Measurements from ENCODE around the gene ITGA4.
"Not testable (repeated sequence)": the region's sequence is repeated elsewhere in the genome, so short reads cannot be mapped to it uniquely, and the experiment has no call there.

DNA sequence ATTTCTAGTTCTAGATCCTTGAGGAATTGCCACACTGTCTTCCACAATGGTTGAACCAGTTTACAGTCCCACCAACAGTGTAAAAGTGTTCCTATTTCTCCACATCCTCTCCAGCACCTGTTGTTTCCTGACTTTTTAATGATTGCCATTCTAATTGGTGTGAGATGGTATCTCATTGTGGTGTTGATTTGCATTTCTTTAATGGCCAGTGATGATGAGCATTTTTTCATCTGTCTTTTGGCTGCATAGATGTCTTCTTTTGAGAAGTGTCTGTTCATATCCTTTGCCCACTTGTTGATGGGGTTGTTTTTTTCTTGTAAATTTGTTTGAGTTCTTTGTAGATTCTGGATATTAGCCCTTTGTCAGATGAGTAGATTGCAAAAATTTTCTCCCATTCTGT, 7.9 kb upstream of the ITGA4 start:
- TF ChIP-seq CTCF (conservative IDR thresholded peaks at IDR 0.05 in 1 of 2, IDR thresholded peaks at IDR 0.05 in 1 of 2; ENCODE audit: extremely low read depth in 1 of 2, insufficient read depth in 1 of 2, low read depth in 1 of 2, low read length in 2 of 2); EZH2 (IDR thresholded peaks at IDR 0.05; ENCODE audit: borderline replicate concordance, low read length): not testable (repeated sequence)
